Gastroesophageal sphincter (tissue), 3 donors: Measurements from ENCODE around the gene AKAP10.

Source experiments
- CTCF ChIP-seq, 4 experiments: fragments of 200-600 bp in 2 of 4; fragments of 450-650 bp in 2 of 4; sonication (generic) in 1 of 4; IDR thresholded peaks; one replicate each; pipeline ENCODE4 v1.5.1; 2017 to 2019; ENCODE audit warnings: antibody characterized with exemption in 4 of 4, mild to moderate bottlenecking in 2 of 4, moderate library complexity in 2 of 4
- POLR2A ChIP-seq, 2 donors: fragments of 450-650 bp; IDR thresholded peaks; one replicate each; pipeline ENCODE4 v1.6.1; 2017; ENCODE audit warnings: antibody characterized with exemption in 2 of 2, mild to moderate bottlenecking in 2 of 2, moderate library complexity in 1 of 2

DNA sequence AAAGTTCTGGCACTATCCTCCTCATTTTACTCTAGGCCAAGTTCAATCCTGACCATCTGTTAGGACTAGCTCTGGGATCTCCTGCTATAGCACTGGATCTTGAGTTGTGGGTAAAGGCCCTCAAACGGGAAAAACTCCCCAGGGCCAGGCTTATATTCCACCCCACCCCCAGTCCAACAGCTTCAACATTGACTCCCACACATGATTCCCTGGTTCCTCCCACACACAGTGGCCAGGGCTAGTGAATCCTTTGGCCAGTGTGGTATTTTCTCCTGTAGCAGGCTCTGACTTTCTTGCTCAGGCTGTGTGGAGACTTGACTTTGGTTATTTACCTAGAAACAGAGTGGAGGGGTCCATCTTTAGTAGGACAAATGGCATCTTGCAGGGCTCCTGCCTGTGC lies 10.3 kb upstream of the AKAP10 start:
- TF ChIP-seq POLR2A (IDR thresholded peaks at IDR 0.05) = no peak
- TF ChIP-seq CTCF (IDR thresholded peaks at IDR 0.05) = no peak
